NCI-H446 (cell line): ENCODE results near the gene NPR2.
A peak's percentile ranks its signal among the peaks of the same experiment; 100 is the strongest.

Experiments
- DNase-seq, 2 experiments: peaks; one replicate each; lab custom pipeline; 2025; lab: John Stamatoyannopoulos, UW

NPR2 gene

DNA sequence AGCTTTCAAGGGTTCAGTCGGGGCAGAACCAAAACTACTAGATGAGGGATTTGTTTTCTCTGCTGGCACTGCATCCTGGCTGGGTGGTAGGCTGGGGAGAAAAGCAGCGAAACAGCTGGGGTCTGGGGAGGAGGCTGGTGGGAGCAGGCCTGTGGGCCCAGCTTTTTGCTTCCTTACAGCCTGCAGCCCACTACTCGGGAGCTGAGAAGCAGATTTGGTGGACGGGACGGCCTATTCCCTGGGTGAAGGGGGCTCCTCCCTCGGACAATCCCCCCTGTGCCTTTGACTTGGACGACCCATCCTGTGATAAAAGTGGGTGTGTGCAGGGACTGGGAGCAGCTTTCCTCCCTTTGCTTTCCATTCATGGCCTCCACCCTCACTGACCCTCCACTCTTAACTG is 9.1 kb downstream of the NPR2 start:
- DNase-seq, result no peak

GRCh38 chr9:35801328-35802128 is 10.1 kb downstream of the NPR2 start:
- no peak for DNase-seq

DNA sequence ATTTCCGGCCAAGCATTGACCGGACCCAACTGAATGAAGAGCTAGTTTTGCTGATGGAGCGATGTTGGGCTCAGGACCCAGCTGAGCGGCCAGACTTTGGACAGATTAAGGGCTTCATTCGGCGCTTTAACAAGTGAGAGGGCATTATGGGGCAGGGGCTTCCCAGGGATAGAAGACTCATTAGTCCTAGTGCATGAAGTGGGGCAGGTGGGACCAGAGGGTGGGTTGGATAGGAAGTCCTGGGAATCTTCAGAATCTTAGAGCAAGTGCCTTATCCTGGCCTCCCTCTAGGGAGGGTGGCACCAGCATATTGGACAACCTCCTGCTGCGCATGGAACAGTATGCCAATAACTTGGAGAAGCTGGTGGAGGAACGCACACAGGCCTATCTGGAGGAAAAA is 14.7 kb downstream of the NPR2 start:
- no peak for DNase-seq

DNA sequence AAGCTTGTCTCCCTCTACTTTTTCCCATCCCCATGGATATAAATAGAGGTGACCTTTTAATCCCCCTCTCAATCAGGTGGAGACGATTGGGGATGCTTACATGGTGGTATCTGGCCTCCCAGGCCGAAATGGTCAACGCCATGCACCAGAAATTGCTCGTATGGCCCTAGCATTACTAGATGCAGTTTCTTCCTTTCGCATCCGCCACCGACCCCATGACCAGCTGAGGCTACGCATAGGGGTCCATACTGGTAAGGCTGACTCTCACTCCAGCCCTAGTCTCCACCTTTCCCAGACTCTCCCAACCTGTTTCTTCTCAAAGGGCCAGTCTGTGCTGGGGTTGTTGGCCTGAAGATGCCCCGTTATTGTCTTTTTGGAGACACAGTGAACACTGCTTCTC is 17.0 kb downstream of the NPR2 start:
- no peak for DNase-seq

GRCh38 chr9:35810122-35810521 is 18.7 kb downstream of the NPR2 start:
- no peak for DNase-seq

DNA sequence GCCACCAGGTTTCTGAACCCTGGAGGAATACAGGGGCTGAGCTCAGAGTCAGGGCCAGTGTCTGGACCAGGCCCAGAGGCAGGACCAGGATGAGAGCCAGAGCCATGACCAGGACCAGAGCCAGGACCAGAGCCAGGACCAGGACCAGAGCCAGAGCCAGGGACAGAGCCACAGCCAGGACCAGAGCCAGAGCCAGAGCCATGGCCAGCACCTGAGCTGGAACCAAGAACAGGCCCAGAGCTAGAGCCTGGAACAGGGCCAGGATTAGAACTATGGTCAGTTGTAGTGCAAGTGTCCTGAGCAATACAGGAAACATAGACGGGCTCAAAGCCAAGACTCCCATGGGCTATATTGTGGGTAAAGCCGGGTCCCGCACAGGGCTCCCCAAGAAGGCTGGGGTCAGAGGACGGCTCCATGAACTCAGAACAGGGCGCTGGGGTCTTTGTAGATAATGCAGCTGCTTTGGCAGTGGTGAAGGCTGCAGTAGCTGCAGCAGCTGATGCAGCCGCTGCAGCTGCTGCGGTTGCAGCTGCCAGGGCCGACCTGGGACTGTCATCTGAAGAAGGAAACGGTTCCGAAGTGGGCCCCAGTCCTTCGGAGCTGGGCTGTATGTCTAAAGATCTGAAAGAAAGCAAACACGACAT is 20.1 kb downstream of the NPR2 start:
- no peak for DNase-seq

GRCh38 chr9:35812025-35812602 is 20.7 kb downstream of the NPR2 start, which contains the start of gene SPAG8:
TSS of gene SPAG8 (minus strand) at chr9:35812262. CDS start at chr9:35812147, 115 bp downstream.
- DNase-seq, result peak; percentile 91 to 94

DNA sequence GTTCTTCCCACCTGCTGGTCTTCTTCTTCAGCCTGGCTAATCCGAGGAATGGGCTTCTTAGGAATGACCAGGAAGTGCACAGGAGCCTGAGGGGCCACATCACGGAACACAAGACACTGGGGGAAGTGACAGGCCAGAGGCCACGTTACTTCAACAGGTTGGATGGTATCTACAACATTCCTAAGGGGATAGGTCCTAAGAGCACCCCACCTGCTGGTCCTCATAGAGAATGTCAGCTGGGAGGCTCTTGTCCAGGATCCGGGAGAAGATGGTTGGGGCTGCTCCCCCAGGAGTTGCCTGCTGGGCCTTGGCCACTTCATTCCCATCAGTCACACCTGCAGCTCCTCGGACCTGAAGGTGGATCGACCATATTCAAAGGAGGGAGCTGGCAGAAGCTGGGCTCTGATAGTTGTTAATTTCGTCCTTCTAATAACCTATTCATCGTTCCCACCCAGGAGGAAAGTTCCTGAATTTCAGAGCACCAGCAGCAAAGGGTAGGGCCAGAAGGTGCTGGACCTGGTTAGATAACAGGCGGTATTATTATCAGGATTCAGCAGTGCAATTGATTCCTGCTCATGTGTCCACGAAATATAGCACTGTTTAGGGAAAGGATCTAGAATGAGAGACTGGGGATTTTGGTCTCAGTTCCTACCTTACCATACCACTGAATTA is 22.2 kb downstream of the NPR2 start:
- peak in 1 of 2 experiments; percentile 22 for DNase-seq

- peak in 1 of 2 experiments; percentile 17 for DNase-seq
These were observed 22.9 kb downstream of the NPR2 start for GRCh38 chr9:35814106-35814840.

GRCh38 chr9:35814841-35815543 is 23.6 kb downstream of the NPR2 start, which contains the start of gene HINT2:
TSS of gene HINT2 (minus strand) at chr9:35815042. CDS start at chr9:35814979, 63 bp downstream.
- peak; percentile 99 to 100 for DNase-seq

- DNase-seq, result peak; percentile 15 to 58
These were observed 25.3 kb downstream of the NPR2 start for GRCh38 chr9:35816708-35817107.

- DNase-seq, result no peak
These were observed 26.9 kb downstream of the NPR2 start for GRCh38 chr9:35818341-35818740.

DNA sequence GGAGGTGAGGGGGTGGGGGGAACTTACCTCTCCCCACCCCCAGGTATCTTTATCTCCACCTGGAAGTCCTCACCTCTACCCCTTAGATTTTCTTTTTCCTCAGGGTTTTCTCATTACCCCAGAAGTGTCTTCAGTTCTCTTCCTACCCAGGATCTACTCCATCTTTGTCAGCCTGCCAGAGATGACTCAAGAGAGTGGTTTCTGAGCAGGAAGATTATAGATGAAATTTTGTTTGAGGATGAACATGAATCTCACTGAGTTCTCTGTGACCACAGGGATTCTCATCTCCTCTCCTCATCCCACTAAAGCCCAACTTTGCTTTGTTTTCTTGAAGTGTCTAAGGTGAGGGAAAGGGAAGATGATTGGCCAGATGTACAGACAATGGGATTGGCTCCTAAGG is 28.7 kb downstream of the NPR2 start:
- DNase-seq, result no peak

- DNase-seq, result no peak
These were observed 31.5 kb downstream of the NPR2 start for GRCh38 chr9:35822926-35823325.

DNA sequence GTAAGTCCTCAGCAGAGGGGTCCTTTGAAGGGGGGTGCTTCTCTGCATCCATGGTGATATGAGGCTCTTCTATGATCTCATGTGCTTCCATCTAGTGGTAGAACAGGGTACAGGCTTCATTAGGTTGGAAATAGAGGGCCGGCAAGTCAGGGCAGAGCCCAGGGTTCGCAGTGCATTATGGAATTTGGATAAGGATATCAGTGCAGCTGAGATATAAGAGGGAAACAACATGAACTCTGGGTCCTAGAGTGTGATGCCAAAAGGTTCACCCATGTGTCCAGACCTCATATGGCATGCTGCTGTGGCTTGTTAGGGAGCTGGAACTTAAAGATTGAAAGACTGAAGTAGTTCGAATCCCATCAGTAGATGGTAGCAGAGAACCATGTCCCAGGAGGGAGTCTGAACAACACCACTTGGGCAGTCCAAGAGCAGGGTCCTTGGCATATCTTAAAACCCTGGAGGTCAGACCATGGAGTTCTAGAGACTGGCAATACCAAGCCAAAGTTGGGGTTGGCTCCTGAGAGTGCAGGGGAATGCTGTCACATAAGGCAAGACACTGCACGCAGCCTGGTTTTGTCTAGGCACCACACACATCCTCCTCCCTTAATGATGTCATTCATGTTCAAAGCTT is 34.8 kb downstream of the NPR2 start:
- peak; percentile 36 to 77 for DNase-seq

GRCh38 chr9:35827486-35827885 is 36.1 kb downstream of the NPR2 start:
- DNase-seq, result no peak

- peak in 1 of 2 experiments; percentile 38 for DNase-seq
These were observed 37.3 kb downstream of the NPR2 start, which contains the start of gene FAM221B for GRCh38 chr9:35828716-35829083. TSS of gene FAM221B (minus strand) at chr9:35828732. CDS start at chr9:35826161, 2,571 bp downstream.

DNA sequence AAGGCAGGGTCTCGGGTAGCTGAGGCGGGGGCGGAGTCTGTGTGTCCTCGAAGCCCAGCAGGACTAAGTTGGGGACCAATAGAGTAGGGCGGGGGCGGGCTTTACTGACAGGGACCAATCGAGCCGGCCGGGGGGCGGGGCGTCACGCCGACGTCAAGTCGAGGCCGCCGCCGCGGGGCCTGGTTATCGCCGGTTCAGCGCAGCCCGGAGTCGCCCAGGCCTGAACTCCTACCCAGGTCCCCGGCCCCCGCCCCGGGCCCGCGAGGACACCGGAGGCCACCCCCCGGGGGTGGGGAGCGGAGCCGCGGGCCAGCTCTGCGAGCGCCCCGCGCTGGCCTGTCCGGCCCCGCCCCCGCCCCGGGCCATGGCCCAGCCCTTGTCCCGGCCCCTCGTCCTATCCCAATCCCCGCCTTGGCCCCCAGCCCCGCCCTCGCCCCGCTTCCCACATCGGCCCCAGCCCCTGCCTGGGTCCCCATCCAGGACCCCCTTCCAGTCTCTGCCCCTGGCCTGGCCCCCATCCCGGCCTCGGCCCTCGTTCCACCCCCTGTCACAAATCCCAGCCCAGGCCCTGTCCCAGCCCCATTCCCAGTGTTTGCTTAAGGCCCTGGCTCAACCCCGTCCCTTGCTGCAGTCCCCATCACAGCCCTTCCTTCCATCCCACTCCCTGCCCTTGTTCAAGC is 37.8 kb downstream of the NPR2 start, which contains the start of gene TMEM8B:
TSS of gene TMEM8B (plus strand) at position 145 of the 680 bp plus-strand sequence. CDS start at position 365, 220 bp downstream.
- DNase-seq, result peak; percentile 90 to 93

- DNase-seq, result no peak
These were observed 38.3 kb downstream of the NPR2 start for GRCh38 chr9:35829764-35830096.

DNA sequence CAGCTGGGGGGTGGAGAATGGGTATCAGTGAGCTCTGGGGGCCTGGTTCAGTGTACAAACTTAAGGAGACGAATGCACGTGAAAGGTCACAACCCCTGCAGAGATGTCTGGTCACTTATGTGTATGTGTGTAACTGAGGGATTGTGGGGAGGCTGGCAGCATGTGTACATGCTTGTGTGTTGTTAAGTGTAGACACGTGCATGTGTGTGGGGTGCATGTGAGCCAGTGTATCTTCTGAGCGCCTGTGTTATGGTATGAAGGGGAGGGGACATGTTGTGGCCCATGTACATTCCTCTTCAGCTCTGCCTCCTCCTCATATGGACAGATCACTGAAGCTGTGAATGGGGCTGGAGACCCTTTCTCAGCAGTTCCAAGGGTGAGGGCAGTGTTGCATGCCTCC is 39.6 kb downstream of the NPR2 start:
- DNase-seq, result no peak
